ENCODE data around the gene MEGF6.

DNA sequence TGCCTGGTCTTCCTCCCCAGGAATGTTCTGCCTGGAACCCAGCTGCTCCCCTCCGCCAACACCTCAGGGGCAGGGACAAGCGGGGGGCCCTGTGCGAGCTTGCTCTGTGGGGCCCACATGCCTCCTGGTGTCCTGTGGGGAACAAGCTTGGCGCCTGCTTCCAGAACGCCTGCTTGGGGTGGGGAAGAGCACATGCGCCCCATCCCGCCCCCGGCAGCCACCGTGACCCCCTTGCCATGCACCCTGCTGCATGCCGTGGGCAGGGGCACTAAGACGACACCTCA is 57.4 kb downstream of the MEGF6 start:
- TF ChIP-seq, protein P1, sequence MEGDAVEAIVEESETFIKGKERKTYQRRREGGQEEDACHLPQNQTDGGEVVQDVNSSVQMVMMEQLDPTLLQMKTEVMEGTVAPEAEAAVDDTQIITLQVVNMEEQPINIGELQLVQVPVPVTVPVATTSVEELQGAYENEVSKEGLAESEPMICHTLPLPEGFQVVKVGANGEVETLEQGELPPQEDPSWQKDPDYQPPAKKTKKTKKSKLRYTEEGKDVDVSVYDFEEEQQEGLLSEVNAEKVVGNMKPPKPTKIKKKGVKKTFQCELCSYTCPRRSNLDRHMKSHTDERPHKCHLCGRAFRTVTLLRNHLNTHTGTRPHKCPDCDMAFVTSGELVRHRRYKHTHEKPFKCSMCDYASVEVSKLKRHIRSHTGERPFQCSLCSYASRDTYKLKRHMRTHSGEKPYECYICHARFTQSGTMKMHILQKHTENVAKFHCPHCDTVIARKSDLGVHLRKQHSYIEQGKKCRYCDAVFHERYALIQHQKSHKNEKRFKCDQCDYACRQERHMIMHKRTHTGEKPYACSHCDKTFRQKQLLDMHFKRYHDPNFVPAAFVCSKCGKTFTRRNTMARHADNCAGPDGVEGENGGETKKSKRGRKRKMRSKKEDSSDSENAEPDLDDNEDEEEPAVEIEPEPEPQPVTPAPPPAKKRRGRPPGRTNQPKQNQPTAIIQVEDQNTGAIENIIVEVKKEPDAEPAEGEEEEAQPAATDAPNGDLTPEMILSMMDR (IDR thresholded peaks at IDR 0.05; ENCODE audit: low read depth, low read length, poor library complexity, severe bottlenecking), result no peak
- TF ChIP-seq EZH2phosphoT487 (IDR thresholded peaks at IDR 0.05; ENCODE audit: borderline replicate concordance, low read length), result no peak
